Measurements from ENCODE around the gene MARCHF3.
A peak's percentile ranks its signal among the peaks of the same experiment; 100 is the strongest.
"Not testable (repeated sequence)": the region's sequence is repeated elsewhere in the genome, so short reads cannot be mapped to it uniquely, and the experiment has no call there.

Gene MARCHF3

GRCh38 chr5:126911986-126912385 lies 118.4 kb downstream of the MARCHF3 start:
- DNase-seq = no peak

- no peak for DNase-seq
These were observed 120.5 kb downstream of the MARCHF3 start for GRCh38 chr5:126909856-126910255.

- not testable (repeated sequence) for DNase-seq
These were observed 126.0 kb downstream of the MARCHF3 start for GRCh38 chr5:126904407-126904806.

- no peak for DNase-seq
These were observed 129.6 kb downstream of the MARCHF3 start for GRCh38 chr5:126900796-126901195.

- DNase-seq = no peak
These were observed 130.9 kb downstream of the MARCHF3 start for GRCh38 chr5:126899476-126899875.

GRCh38 chr5:126897851-126898630 lies 132.3 kb downstream of the MARCHF3 start:
- DNase-seq = no peak

GRCh38 chr5:126896170-126896702 lies 134.1 kb downstream of the MARCHF3 start:
- DNase-seq = no peak

GRCh38 chr5:126895712-126896111 lies 134.6 kb downstream of the MARCHF3 start:
- DNase-seq = not testable (repeated sequence)

- DNase-seq = not testable (repeated sequence)
These were observed 139.9 kb downstream of the MARCHF3 start for GRCh38 chr5:126890414-126890813.

GRCh38 chr5:126888175-126888574 lies 142.2 kb downstream of the MARCHF3 start:
- no peak for DNase-seq

GRCh38 chr5:126884269-126884819 lies 146.0 kb downstream of the MARCHF3 start:
- DNase-seq = no peak

GRCh38 chr5:126883564-126884245 lies 146.7 kb downstream of the MARCHF3 start:
- DNase-seq = no peak

GRCh38 chr5:126881821-126882600 lies 148.3 kb downstream of the MARCHF3 start:
- DNase-seq = no peak

GRCh38 chr5:126878634-126879033 lies 151.7 kb downstream of the MARCHF3 start:
- DNase-seq = no peak

GRCh38 chr5:126878085-126878484 lies 152.3 kb downstream of the MARCHF3 start:
- DNase-seq = no peak

- DNase-seq = no peak
These were observed 152.8 kb downstream of the MARCHF3 start for GRCh38 chr5:126877602-126878001.

- no peak for DNase-seq
These were observed 155.0 kb downstream of the MARCHF3 start for GRCh38 chr5:126875303-126875785.

GRCh38 chr5:126872561-126873354 lies 157.6 kb downstream of the MARCHF3 start:
- DNase-seq = no peak

GRCh38 chr5:126871441-126871840 lies 158.9 kb downstream of the MARCHF3 start:
- DNase-seq = no peak

- DNase-seq = peak in 1 of 2 experiments; percentile 19
These were observed 161.3 kb downstream of the MARCHF3 start for GRCh38 chr5:126869005-126869451.

GRCh38 chr5:126868338-126869004 lies 161.9 kb downstream of the MARCHF3 start:
- DNase-seq = no peak
